Right lobe of liver (tissue), 6 donors: Measurements from ENCODE around the gene CFAP100. TPM values are rescaled to one million over a fixed set of nuclear protein-coding genes. Genes with fewer than 3 reads are reported as not detected.

Source experiments
- ATAC-seq, 4 donors: fragments of 200-7000 bp; cut with Tn5 transposase; one replicate each; pipeline ENCODE4 v1.9.1; 2020; ENCODE audit warnings: mild to moderate bottlenecking in 4 of 4, moderate library complexity in 4 of 4
- DNase-seq, 3 donors: peaks; one replicate each; pipeline ENCODE4 v3.0.0-alpha.2; 2020
- H3K27ac ChIP-seq, 3 donors: fragments of 200-600 bp; one replicate each; pipeline ENCODE4 v1.8.0; 2022
- H3K27me3 ChIP-seq, 2 donors: fragments of 200-600 bp; one replicate each; pipeline ENCODE4 v1.8.0; 2022
- H3K36me3 ChIP-seq, 4 donors: fragments of 200-600 bp; sonication (generic) in 1 of 4; one replicate each; pipeline versions ENCODE4 v1.5.1 to v1.8.0; 2017 to 2022; ENCODE audit warnings: control low read depth in 1 of 4
- H3K4me1 ChIP-seq, 4 donors: fragments of 200-600 bp; sonication (generic) in 1 of 4; one replicate each; pipeline versions ENCODE4 v1.5.1 to v1.8.0; 2017 to 2022; ENCODE audit warnings: control low read depth in 1 of 4
- H3K4me3 ChIP-seq, 3 donors: fragments of 200-600 bp; one replicate each; pipeline ENCODE4 v1.8.0; 2022
- H3K9me3 ChIP-seq, 4 donors: fragments of 200-600 bp; sonication (generic) in 1 of 4; one replicate each; pipeline versions ENCODE4 v1.5.1 to v1.8.0; 2017 to 2022; ENCODE audit warnings: control low read depth in 1 of 4
- POLR2A ChIP-seq: fragments of 450-650 bp; IDR thresholded peaks from one replicate; pipeline ENCODE4 v1.6.1; 2017; ENCODE audit warnings: antibody characterized with exemption, mild to moderate bottlenecking
- WGBS: methylation state at CpG from one replicate; pipeline ENCODE4 v1.1.6; 2018; ENCODE audit warnings: low coverage, low lambda C conversion rate; ENCODE audit not compliant: insufficient coverage; ENCODE audit errors: missing lambda C conversion rate; 5-methylcytosine and 5-hydroxymethylcytosine counted together
- intact Hi-C, 2 donors: fragments of 100-400 bp; cut with DNase I; formaldehyde crosslinking; loops; one replicate each; pipeline versions ENCODE4 v1.11.2 to v1.14.1; 2022
- total RNA-seq, 6 experiments: library from RNA; depleted of rRNA in 2 of 6; stranded (reverse); fragments of >200 nt in 2 of 6; fragmentation: NEBNext Ultra II Directional in 3 of 6; extraction: Animal tissue kit (Norgen Biotek cat#: 25700) in 3 of 6; gene quantifications; one replicate each; pipeline versions ENCODE4 v1.1.0 to v1.2.4, GENCODE V29; 2016 to 2023
- TF ChIP-seq, protein P1 (sequence below), 4 donors: fragments of 200-600 bp in 3 of 4; fragments of 450-650 bp in 1 of 4; IDR thresholded peaks; one replicate each; pipeline versions ENCODE4 v1.5.1 to v1.8.0; 2016 to 2022; ENCODE audit warnings: antibody characterized with exemption in 4 of 4, mild to moderate bottlenecking in 2 of 4
- donor health status: DM: no; HTN: yes; CAD: no.
- donor health status: DM: no; HTN: no; CAD: no.
- donor health status: DM: no; HTN: no; CAD: no.
- donor health status: DM: no; HTN: yes; CAD: no.
- donor health status: DM: no; HTN: yes; CAD: no.

Gene CFAP100
- total RNA-seq, 6 experiments from 2014 or later, result not detected

DNA sequence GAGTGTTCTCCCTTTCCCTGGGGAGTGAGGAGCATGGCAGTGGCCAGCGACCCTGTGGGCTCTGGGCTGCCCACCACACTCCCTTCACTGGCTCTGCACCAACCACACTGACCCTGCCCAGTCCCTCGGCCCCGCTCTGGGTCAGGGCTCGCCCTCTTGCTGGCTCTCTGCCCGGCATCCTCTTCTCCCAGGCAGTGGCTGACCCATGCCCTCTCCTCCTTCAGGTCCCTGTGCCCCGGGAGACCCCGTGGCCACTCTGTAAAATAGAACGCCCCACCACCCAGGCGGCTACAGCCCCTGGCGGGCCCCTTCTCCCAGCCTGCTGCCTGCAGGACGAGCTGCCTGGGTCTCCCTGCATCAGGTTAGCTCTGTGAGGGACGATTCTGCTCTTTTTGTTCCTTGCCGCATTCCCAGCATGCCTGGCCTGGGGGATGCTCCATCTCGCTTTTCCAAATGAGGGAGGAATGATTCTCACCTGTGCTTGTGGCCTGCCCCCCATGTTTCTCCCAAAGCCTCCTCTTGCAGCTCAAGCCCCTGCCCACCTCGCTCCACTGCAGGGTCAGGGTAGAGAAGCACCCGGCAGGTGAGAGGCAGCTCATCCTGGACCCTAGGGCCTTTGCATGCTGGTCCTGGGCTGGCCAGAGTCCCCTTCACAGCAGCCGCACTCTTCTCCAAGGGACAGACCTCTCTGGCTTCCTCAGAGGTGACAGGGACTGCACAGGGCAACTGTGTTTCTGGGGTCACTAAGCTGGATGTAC, 14.5 kb upstream of the CFAP100 start:
- no peaks in the 10 kb centered on the region for H3K9me3 ChIP-seq
- WGBS, result 47% methylated on average over 7 of the region's 17 CpGs
- intact Hi-C loops, result no loop called here
- DNase-seq (peak in 1 of 3 donors; percentile 23), ATAC-seq (peak in 1 of 4 donors; percentile 14)
- H3K4me1 ChIP-seq, result no peaks in the 10 kb centered on the region
- H3K27me3 ChIP-seq, result no peaks in the 10 kb centered on the region
- TF ChIP-seq POLR2A, result no peak
- TF ChIP-seq, protein P1, sequence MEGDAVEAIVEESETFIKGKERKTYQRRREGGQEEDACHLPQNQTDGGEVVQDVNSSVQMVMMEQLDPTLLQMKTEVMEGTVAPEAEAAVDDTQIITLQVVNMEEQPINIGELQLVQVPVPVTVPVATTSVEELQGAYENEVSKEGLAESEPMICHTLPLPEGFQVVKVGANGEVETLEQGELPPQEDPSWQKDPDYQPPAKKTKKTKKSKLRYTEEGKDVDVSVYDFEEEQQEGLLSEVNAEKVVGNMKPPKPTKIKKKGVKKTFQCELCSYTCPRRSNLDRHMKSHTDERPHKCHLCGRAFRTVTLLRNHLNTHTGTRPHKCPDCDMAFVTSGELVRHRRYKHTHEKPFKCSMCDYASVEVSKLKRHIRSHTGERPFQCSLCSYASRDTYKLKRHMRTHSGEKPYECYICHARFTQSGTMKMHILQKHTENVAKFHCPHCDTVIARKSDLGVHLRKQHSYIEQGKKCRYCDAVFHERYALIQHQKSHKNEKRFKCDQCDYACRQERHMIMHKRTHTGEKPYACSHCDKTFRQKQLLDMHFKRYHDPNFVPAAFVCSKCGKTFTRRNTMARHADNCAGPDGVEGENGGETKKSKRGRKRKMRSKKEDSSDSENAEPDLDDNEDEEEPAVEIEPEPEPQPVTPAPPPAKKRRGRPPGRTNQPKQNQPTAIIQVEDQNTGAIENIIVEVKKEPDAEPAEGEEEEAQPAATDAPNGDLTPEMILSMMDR (IDR thresholded peaks at IDR 0.05), result no peak
- H3K4me3 ChIP-seq, result no peak overlapping the region
- no peaks in the 10 kb centered on the region for H3K36me3 ChIP-seq
- no peak overlapping the region for H3K27ac ChIP-seq

GRCh38 chr3:126381966-126382365, 12.7 kb upstream of the CFAP100 start:
- Histone ChIP-seq H3K27me3 (no peaks in the 10 kb centered on the region), H3K4me1 (no peaks in the 10 kb centered on the region), H3K27ac (no peak overlapping the region), H3K36me3 (no peaks in the 10 kb centered on the region), H3K9me3 (no peaks in the 10 kb centered on the region), H3K4me3 (no peak overlapping the region)
- 25% methylated on average over 2 of the region's 2 CpGs for WGBS
- intact Hi-C loops, result no loop called here
- peak in 1 of 3 donors; percentile 7 for DNase-seq
- TF ChIP-seq, protein P1 (IDR thresholded peaks at IDR 0.05), result no peak
- no peak for TF ChIP-seq POLR2A
- no peak for ATAC-seq

DNA sequence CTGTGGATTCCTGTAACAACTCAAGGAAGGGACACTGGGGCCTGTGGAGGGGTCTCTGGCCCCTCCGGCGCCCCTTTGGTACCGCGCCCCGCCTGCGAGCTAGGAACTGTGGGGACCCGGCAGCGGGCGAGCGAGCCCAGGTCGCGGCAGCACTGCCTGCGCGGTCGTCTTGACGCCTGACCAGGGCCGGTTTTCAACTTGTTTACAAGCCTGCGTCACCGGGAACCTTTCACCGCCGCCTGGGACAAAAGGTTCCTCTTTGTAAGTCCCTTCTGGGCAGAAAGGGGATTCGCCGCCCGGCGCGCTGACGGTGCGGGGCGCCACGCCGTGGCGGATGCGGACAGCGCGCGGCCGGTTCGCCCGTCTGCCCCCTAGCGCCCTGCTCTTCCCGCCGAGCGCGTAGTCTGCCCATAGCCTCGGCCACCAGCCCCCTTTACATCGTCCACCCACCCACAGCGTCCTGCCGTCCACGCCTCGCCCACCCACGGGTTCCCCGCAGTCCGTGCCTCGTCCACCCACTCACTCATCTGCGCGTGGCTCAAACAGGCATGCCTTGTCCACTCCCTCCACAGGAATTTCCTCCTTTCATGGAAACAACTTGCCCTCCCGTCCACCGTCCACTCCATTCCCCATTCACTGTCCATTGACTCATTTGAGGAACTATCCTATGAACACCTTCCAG, 5.5 kb upstream of the CFAP100 start:
- TF ChIP-seq POLR2A, result peak; percentile 83
- TF ChIP-seq, protein P1 (IDR thresholded peaks at IDR 0.05), result peak; percentile 96 to 99 (median 99)
- Histone ChIP-seq H3K27ac (peak overlapping the region; percentile 68 to 96 (median 93)), H3K4me3 (peak overlapping the region; percentile 5 to 32 (median 23)), H3K4me1 (peaks cover 0 to 6% (median 3%) of the 10 kb centered on the region in 4 donors), H3K36me3 (no peaks in the 10 kb centered on the region), H3K27me3 (no peaks in the 10 kb centered on the region), H3K9me3 (no peaks in the 10 kb centered on the region)
- ATAC-seq (peak; percentile 98 to 99 (median 98)), DNase-seq (peak; percentile 94 to 97 (median 97))
- WGBS, result 2% methylated on average over 10 of the region's 58 CpGs
- intact Hi-C loops, result no loop called here

GRCh38 chr3:126389794-126390146, 4.9 kb upstream of the CFAP100 start:
- intact Hi-C loops, result loop anchor here in 1 of 2 donors (10.0 kb wide), 2 partner anchors 135 to 255 kb away; no protein-coding TSS in a partner anchor
- peaks cover 0 to 6% (median 3%) of the 10 kb centered on the region in 4 donors for H3K4me1 ChIP-seq
- WGBS, result 13% methylated on average over 5 of the region's 17 CpGs
- H3K27ac ChIP-seq, result peak overlapping the region in 2 of 3 donors; percentile 93 to 96
- H3K4me3 ChIP-seq, result peak overlapping the region in 1 of 3 donors; percentile 32
- no peaks in the 10 kb centered on the region for H3K27me3 ChIP-seq
- TF ChIP-seq, protein P1 (IDR thresholded peaks at IDR 0.05), result no peak
- no peak for TF ChIP-seq POLR2A
- ATAC-seq, result peak in 2 of 4 donors; percentile 24 to 34
- H3K9me3 ChIP-seq, result no peaks in the 10 kb centered on the region
- no peaks in the 10 kb centered on the region for H3K36me3 ChIP-seq
- DNase-seq, result peak in 1 of 3 donors; percentile 55
